Muscle of leg (tissue), 11 donors: ENCODE results near the gene GSDME. TPM values are rescaled to one million over a fixed set of nuclear protein-coding genes. Genes with fewer than 3 reads are reported as not detected.

Source experiments
- DNase-seq: peaks from one replicate; pipeline ENCODE4 v3.0.0; 2013
- H3K27ac ChIP-seq: one replicate; pipeline ENCODE4 v1.5.1; 2013; ENCODE audit warnings: mild to moderate bottlenecking, low read length, control low read depth
- H3K27me3 ChIP-seq: one replicate; pipeline ENCODE4 v1.6.1; 2013; ENCODE audit warnings: low read length; ENCODE audit not compliant: control insufficient read depth, insufficient read depth
- H3K36me3 ChIP-seq: one replicate; pipeline ENCODE4 v1.6.1; 2013; ENCODE audit warnings: low read length; ENCODE audit not compliant: control insufficient read depth, insufficient read depth
- H3K4me1 ChIP-seq: one replicate; pipeline ENCODE4 v1.6.1; 2013; ENCODE audit warnings: low read length; ENCODE audit not compliant: control insufficient read depth, insufficient read depth
- H3K4me3 ChIP-seq: one replicate; pipeline ENCODE4 v1.5.1; 2013; ENCODE audit warnings: low read length, control low read depth
- H3K9me3 ChIP-seq: replicated peaks from 2 replicates; pipeline ENCODE4 v1.6.1; 2013; ENCODE audit warnings: low read depth, low read length; ENCODE audit not compliant: control insufficient read depth
- WGBS: methylation state at CpG from one replicate; pipeline ENCODE4 v1.1.5; 2013; ENCODE audit warnings: missing lambda C conversion rate; ENCODE audit not compliant: insufficient coverage; 5-methylcytosine and 5-hydroxymethylcytosine counted together
- polyA plus RNA-seq, 8 donors: library from polyadenylated mRNA; unstranded; fragments of 120-200 nt; gene quantifications; one replicate each; pipeline versions ENCODE4 v1.2.1 to v1.2.3, GENCODE V29; 2013; ENCODE audit warnings: inconsistent platforms in 1 of 8, low replicate concordance in 1 of 8; ENCODE audit not compliant: insufficient read length in 8 of 8, insufficient read depth in 1 of 8
- total RNA-seq: library from RNA; stranded (reverse); fragments of 120-200 nt; gene quantifications from one replicate; pipeline ENCODE4 v1.2.4, GENCODE V29; 2013

Gene GSDME
- total and polyA plus RNA-seq, 9 donors: 5.1 to 12.4 (median 7.6) TPM

DNA sequence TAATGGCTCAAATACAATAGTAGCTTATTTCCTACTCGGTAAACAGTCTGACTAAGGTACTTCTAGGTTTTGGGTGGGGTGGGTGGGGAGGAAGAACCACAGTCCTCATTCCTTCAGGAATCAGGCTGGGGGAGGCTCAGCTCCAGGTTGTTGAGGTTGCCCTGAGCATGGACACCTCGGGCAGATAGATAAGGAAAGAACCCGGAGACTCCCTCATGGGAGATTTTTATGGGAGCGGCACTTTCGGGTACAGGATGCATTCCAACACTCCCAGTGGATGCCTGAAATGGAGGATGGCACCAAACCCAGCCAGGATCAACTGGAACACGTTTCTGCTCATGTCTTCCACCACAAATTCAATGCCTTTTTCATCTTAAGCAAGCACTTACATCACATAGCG lies 5.5 kb upstream of the GSDME start:
- Histone ChIP-seq H3K4me1 (peaks cover 9% of the 10 kb centered on the region), H3K4me3 (no peak overlapping the region), H3K27me3 (peaks cover 8% of the 10 kb centered on the region), H3K27ac (no peak overlapping the region), H3K36me3 (no peaks in the 10 kb centered on the region), H3K9me3 (no peaks in the 10 kb centered on the region)
- 76% methylated on average over 4 of the region's 7 CpGs for WGBS
- no peak for DNase-seq

DNA sequence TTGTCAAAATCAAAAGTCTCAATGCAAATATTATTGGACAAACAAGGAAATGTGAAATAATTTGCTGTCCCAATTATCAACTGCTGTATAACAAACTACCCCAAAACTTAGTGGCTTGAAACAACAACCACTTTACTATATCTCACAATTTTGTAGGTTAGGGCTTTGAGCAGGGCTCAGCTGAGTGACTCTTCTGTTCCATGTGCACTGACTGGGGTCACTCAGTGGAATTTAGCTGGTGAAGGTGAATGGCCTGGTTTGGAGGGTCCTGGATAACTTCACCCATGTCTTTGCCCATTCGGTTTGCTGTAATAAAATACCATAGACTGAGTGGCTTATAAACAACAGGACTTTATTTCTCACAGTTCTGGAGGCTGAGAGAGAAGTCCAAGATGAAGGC lies 3.7 kb upstream of the GSDME start:
- no peak for DNase-seq
- no peaks in the 10 kb centered on the region for H3K9me3 ChIP-seq
- H3K27me3 ChIP-seq: peaks cover 21% of the 10 kb centered on the region
- no peak overlapping the region for H3K27ac ChIP-seq
- no peak overlapping the region for H3K4me3 ChIP-seq
- peaks cover 16% of the 10 kb centered on the region for H3K4me1 ChIP-seq
- no peaks in the 10 kb centered on the region for H3K36me3 ChIP-seq
- WGBS: no CpG with 5 or more reads among the region's 1 CpG

DNA sequence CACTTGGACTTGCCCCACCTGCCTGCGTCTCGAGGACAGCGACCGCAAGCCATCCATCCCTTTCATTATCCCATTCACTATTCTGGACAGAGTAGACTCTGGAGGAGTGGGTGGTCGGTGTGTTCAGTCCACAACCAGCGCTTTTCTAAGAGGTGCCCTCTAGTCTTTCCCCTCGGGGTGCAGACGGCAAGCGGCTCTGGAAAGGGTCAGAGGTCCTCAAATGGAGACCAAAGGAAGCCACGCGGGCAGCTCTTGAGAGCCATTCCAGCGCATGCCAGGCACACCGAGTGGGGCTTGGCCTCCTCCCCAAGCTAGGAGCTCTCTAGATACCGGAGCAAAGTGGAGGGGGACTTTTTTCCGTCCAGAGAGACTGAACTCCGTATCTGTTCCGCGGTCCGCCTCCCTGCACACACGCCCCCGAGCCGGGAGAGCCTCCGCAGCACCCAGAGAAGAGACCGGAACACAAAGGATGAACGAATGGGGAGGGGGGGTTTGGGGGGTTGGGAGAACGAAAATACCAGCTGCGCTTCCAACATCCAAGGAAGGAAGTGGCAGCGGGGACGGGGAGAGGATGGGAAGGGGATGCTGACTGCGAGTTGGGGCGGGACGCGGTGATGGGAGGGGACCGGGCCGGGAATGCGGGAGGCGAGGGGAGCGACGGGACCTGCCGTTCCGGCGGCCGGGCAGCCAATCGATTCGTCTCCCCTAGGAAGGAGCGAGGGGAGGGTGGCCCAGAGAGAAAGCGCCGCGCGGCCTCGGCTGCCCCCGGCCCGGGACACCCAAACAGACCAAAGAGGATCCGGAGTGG lies 515 bp downstream of the GSDME start:
- peaks cover 22% of the 10 kb centered on the region for H3K27me3 ChIP-seq
- peak overlapping the region; percentile 21 for H3K27ac ChIP-seq
- H3K36me3 ChIP-seq: no peaks in the 10 kb centered on the region
- H3K4me3 ChIP-seq: peak overlapping the region; percentile 71
- peaks cover 14% of the 10 kb centered on the region for H3K4me1 ChIP-seq
- DNase-seq: peak; percentile 58
- WGBS: under 1% methylated on average over 47 of the region's 54 CpGs
- no peaks in the 10 kb centered on the region for H3K9me3 ChIP-seq

DNA sequence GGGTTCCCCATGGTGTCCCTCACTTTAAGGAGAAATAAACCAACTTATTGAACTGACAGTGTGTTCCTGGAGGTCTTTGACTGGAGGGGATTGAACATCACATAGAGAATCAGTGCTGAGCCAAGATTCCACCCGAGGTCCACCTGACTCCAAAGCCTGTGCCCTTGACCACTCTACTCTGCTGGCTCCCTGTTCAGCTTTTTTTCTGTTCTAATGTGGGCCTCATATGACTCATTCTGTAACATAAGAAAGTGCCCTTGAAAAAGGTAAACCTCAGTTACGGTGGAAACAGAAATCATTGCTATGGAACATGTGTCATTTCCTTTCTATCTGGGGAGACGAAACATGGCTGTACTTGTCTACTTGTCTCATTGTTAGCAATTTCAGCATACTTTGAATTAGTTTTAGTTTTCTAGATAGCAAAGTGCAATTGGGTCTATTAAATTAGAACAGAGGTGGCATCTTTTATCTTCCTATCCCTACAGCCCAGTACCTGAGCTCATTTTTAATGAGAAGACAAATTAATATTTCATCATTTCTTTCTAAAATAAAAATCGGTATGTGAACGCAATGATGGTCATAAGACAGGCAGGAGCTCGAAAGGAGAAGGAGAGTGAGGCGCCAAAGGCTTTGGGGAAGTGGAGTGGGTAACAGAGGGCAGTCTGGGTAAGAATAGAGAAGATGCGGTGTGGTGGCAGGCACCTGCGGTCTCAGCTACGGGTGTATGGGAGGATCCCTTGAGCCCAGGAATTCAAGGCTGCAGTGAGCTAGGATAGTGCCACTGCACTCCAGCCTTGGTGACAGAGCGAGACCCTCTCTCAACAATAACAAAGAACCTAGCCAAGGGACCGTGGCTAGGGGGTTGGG lies 1.5 kb downstream of the GSDME start:
- no peak for DNase-seq
- 89% methylated on average over 5 of the region's 12 CpGs for WGBS
- H3K4me1 ChIP-seq: peaks cover 14% of the 10 kb centered on the region
- H3K27me3 ChIP-seq: peaks cover 22% of the 10 kb centered on the region
- H3K36me3 ChIP-seq: no peaks in the 10 kb centered on the region
- no peak overlapping the region for H3K27ac ChIP-seq
- H3K4me3 ChIP-seq: no peak overlapping the region
- no peaks in the 10 kb centered on the region for H3K9me3 ChIP-seq

DNA sequence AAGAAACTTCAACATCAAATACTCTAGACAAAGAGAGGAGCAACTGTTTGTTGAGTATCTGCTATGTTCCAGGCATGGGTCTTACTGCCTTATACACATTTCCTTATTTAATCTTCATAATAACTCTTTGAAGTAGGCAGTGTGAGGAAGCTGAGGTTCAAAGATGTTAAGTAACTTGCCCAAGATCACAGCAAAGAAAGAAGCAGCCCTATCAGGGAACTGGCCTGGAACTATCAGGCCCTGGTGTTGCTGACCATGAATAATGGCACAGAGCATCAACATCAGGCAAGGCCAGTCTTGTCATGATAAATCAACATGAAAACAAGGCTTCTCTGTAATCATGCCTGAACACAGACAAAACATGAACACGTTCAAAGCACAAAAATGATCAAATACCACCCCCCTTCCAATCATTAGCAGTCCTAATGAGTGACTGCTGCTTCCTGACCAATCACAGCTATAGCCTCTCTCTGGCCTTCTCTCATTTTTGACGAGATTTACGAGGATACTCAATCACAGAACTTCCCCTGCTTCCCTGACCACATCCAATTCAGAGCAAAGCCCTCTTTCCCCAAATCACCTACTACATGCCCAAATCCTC lies 2.3 kb downstream of the GSDME start:
- Histone ChIP-seq H3K4me1 (peaks cover 14% of the 10 kb centered on the region), H3K36me3 (no peaks in the 10 kb centered on the region), H3K4me3 (no peak overlapping the region), H3K9me3 (no peaks in the 10 kb centered on the region), H3K27ac (no peak overlapping the region), H3K27me3 (peaks cover 22% of the 10 kb centered on the region)
- 58% methylated on average over 3 of the region's 3 CpGs for WGBS
- no peak for DNase-seq

DNA sequence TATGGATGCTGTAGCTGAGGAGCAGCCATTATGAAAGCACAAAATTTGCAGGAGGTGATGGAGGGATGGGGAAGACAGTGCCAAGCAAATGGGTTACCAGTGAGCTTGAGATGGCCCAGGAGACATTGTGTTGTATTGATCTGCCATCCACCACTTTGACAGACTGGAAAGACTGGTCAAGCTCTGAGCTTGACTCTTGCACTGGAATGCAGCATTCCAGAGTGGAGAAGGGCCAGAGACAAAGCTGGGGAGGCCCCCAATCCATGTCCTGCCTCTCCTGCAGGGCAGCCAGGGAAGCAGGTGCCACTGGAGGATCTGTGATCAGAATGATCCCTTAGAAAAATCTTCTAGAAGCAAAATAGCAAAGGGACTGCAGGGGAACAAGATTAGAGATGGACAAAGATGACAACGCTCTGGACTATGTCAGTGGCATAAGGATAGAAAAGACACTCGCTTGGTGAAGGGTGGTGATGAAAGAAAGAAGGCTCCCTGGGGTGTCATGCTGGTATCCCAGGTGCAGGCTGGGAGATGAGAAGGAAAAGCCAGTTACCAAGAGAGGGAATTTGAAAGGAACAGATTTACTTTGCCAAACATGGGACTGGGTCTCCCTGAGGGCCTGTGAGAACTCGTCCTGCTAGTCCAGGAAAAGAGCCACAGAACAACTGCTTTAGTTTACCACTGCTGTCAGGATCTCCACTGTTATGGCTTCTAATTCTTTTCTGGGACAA lies 5.0 kb downstream of the GSDME start:
- no peaks in the 10 kb centered on the region for H3K36me3 ChIP-seq
- peaks cover 4% of the 10 kb centered on the region for H3K4me1 ChIP-seq
- no peak overlapping the region for H3K27ac ChIP-seq
- H3K4me3 ChIP-seq: no peak overlapping the region
- H3K9me3 ChIP-seq: no peaks in the 10 kb centered on the region
- 59% methylated on average over 3 of the region's 3 CpGs for WGBS
- H3K27me3 ChIP-seq: peaks cover 11% of the 10 kb centered on the region
- no peak for DNase-seq

DNA sequence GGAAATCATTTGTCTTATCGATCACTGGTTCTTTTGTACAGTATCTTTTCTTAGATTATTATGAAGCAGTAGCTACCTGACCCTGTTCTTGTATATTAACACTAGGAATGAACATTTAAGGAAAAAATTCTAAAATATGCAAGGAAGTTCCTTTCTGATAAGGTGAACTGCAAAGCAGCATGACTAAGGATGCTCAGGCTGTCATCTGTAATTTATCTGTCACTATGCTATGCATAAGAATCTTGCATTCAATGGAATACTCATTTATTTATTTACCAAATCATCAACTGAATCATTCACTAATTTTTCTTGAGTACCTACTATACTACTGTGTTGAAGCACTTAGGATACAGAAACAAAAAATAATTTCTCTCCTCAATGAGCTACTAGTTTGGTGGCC lies 5.8 kb downstream of the GSDME start:
- H3K9me3 ChIP-seq: no peaks in the 10 kb centered on the region
- H3K4me1 ChIP-seq: peaks cover 1% of the 10 kb centered on the region
- peaks cover 5% of the 10 kb centered on the region for H3K27me3 ChIP-seq
- no peaks in the 10 kb centered on the region for H3K36me3 ChIP-seq
- H3K27ac ChIP-seq: no peak overlapping the region
- H3K4me3 ChIP-seq: no peak overlapping the region
- no CpG with 5 or more reads among the region's 1 CpG for WGBS
- DNase-seq: no peak

DNA sequence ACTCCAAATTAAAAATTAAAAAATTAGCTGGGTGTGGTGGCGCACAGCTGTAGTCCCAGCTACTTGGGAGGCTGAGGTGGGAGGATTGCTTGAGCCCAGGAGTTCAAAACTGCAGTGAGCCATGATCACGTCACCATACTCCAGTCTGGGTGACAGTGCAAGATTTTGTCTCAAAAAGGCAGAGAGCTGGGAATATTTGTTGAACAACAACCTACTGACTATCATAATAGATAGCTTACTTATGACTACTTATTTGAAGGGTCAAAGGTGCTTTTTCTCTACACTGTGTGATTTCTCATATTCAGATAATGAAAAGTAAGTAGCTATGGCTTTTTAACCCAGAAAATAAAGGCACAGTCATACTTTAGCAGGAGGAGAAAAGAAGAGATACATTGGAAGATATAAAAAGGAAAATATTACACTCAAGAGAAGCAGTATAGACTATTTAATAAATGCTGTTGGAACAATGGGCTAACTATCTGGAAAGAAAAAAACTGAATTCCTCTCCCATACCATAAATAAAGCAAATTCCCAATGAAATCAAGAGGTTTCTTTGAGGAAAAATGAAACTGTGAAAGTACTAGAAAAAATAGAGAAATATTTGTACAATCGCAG lies 6.7 kb downstream of the GSDME start:
- Histone ChIP-seq H3K4me3 (no peak overlapping the region), H3K27me3 (no peaks in the 10 kb centered on the region), H3K4me1 (no peaks in the 10 kb centered on the region), H3K9me3 (no peaks in the 10 kb centered on the region), H3K27ac (no peak overlapping the region), H3K36me3 (no peaks in the 10 kb centered on the region)
- DNase-seq: no peak
- 100% methylated on average over 1 of the region's 3 CpGs for WGBS

DNA sequence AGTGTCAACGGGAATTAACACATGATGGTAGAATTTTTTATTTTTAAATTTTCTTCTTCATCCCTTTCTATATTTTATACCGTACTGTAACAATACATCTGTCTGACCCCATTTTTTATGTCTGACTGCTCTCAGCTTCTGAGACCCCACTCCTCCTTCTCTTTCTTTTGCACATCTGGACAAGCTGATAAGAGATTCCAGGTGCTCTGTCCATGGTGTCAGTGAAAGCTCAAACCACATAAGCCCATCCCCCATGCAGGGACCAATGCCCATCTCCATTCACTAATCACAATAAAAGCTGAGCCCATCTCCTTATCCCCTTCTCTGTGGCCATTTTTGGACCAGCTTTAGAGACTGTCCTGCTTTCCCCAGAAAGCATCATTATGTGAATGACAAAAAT lies 8.7 kb downstream of the GSDME start:
- Histone ChIP-seq H3K4me1 (no peaks in the 10 kb centered on the region), H3K27me3 (no peaks in the 10 kb centered on the region), H3K36me3 (no peaks in the 10 kb centered on the region), H3K9me3 (no peaks in the 10 kb centered on the region), H3K27ac (no peak overlapping the region), H3K4me3 (no peak overlapping the region)
- WGBS: 100% methylated on average over 1 of the region's 2 CpGs
- DNase-seq: no peak
